ENCODE measurements around the gene GSE1. TPM values are rescaled to one million over a fixed set of nuclear protein-coding genes. Genes with fewer than 3 reads are reported as not detected.
"Not testable (repeated sequence)": the region's sequence is repeated elsewhere in the genome, so short reads cannot be mapped to it uniquely, and the experiment has no call there.

Gene GSE1
- total RNA-seq, 1 donor, result 23.1 TPM

DNA sequence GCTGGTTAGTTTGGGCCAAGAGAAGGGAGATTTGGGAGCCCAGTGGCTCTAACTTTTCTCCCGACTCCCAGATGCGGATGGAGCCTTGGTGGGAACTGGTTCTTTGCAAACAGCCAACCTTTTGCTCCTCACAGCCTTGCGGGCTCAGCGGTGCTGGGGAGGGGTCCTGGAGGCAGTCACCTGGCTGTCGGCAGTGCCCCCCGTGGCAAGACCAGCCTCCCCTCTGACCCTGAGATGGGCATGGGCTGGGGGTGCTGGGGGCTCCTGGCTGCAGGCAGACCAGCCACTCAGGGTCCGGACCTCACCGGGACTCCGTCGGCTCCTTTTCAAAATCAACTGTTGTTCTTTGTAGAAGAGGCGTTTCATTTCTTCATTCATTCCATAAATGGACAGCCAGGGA, 21.7 kb upstream of the GSE1 start:
- no peak for DNase-seq (ENCODE audit: low read depth)
- no peak overlapping the region for H3K4me3 ChIP-seq (ENCODE audit: low read depth, low read length)
- TF ChIP-seq, protein P1, sequence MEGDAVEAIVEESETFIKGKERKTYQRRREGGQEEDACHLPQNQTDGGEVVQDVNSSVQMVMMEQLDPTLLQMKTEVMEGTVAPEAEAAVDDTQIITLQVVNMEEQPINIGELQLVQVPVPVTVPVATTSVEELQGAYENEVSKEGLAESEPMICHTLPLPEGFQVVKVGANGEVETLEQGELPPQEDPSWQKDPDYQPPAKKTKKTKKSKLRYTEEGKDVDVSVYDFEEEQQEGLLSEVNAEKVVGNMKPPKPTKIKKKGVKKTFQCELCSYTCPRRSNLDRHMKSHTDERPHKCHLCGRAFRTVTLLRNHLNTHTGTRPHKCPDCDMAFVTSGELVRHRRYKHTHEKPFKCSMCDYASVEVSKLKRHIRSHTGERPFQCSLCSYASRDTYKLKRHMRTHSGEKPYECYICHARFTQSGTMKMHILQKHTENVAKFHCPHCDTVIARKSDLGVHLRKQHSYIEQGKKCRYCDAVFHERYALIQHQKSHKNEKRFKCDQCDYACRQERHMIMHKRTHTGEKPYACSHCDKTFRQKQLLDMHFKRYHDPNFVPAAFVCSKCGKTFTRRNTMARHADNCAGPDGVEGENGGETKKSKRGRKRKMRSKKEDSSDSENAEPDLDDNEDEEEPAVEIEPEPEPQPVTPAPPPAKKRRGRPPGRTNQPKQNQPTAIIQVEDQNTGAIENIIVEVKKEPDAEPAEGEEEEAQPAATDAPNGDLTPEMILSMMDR (IDR thresholded peaks at IDR 0.05; ENCODE audit: insufficient read depth, low read length), result no peak

DNA sequence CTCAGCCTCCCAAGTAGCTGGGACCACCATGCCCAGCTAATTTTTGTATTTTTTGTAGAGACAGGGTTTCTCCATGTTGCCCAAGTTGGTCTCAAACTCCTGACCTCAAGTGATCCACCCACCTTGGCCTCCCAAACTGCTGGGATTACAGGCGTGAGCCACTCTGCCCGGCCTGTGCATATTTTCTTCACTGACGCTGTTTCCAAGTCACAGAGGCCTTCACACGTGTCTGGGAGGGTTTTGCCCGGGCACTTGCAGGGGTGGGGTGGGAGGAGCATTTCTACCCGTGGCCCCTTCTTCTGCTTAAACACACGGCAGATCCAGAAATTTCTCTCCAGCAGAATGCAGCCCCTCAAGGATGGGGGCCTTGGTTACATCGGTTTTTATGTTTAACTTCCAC, 20.8 kb upstream of the GSE1 start:
- not testable (repeated sequence) for H3K4me3 ChIP-seq (ENCODE audit: low read depth, low read length); DNase-seq (ENCODE audit: low read depth)

DNA sequence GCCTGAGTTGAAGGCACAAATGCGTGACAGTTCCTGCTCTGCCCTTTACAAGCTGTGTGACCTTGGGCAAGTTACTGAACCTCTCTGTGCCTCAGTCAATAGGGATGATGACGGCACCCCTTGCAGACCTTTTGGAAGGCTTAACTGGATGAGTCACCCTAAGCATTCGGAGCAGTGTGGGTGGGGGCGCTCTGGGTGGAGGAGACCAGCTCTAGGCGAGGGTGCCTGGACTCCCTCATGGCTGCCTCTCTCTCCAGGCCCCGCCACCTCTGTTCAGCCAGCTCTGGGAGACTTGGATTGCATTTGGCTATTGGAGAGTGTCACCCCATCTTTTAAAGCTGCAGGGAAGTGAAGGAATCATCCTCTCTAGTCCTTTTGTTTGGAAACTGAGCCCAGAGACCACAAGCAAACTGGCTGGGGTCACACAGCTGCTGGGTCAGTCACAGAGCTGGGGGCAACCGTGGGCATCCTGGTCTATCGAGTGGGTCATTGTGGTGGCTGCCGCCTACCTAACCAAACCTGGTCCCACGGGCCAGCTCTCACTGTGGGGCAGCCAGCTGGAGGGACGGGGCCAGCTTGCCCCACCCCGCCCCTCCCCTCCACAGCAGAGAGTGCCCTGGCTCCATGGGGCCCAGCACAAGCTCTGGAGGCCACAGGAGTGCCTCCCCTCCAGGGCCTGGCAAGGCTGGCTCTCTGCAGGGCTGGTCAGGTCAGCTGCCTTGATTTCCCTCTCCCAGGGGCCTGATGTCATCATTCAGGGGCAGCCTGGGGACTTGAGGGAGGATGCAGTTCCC, 20.2 kb upstream of the GSE1 start:
- no peak overlapping the region for H3K4me3 ChIP-seq (ENCODE audit: low read depth, low read length)
- peak; percentile 58 for DNase-seq (ENCODE audit: low read depth)
- TF ChIP-seq, protein P1 (IDR thresholded peaks at IDR 0.05; ENCODE audit: insufficient read depth, low read length), result no peak

DNA sequence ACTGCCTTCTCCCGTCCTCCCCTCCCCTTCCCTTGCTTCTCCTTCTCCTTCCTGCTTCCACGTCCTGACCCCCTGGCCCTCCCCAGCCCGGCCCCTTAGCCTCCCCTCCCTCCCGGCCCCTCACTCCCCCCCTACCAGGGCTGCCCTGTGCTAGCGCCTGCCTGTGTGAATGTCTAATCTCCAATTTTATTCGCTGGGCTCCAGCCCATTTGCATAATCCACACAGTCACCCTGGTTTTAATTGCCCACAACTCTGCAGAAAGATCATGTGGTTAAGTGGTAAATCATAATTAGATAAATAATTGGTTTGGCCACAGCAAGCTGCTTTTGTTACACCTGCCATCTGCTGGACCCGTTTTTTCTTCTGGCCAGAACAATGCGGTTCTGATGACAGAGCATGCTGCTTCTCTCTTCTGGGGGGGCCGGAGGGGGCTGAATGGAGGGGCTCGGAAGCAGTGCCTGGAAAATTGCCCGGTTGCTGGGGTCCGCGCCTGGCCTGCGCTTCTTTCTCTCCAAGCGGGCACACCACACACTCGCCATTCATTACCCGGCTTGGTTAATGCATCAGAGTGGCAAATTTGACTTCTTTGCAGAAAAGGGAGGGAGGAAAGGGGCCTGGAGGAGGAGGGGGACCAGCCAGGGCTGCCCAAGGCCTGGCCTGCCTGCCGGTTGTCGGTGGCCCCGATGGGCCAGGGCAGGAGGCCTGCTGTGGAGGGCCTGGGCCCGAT, 19.5 kb upstream of the GSE1 start:
- TF ChIP-seq, protein P1 (IDR thresholded peaks at IDR 0.05; ENCODE audit: insufficient read depth, low read length), result no peak
- no peak for DNase-seq (ENCODE audit: low read depth)
- H3K4me3 ChIP-seq (ENCODE audit: low read depth, low read length), result no peak overlapping the region

DNA sequence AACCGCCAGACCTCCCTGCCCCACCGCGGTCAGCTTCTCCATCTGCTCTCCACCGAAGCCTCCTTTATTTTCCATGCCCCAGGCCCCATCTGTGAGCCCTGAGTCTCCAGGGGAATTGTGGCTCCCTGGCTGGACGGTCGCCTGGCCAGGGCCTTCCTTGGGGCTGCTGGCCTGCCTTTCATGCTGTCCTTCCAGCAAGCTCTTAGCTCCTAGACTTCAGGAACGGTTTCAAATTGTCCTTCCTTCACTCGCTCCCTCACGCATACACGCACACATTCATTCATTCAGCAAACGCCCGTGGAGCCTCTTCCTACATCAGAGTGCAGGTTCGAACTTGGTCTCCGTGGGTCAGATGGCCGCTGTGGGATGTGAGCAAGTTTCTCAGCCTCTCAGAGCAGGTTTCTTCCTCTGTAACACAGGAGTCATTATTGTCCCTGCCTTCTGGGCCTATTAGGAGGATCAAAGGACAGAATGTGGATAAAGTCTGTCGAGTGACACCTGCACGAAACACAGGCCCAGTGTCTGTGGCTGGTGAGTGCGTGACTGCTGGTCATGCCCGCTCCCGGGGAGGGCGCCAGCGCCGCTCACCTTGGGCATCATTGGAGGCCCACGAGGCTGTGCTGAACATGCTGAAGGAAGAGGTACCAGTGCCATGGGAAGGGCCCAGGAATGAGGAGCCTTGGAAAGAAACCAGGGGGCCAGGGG, 18.7 kb upstream of the GSE1 start:
- TF ChIP-seq, protein P1 (IDR thresholded peaks at IDR 0.05; ENCODE audit: insufficient read depth, low read length), result no peak

DNA sequence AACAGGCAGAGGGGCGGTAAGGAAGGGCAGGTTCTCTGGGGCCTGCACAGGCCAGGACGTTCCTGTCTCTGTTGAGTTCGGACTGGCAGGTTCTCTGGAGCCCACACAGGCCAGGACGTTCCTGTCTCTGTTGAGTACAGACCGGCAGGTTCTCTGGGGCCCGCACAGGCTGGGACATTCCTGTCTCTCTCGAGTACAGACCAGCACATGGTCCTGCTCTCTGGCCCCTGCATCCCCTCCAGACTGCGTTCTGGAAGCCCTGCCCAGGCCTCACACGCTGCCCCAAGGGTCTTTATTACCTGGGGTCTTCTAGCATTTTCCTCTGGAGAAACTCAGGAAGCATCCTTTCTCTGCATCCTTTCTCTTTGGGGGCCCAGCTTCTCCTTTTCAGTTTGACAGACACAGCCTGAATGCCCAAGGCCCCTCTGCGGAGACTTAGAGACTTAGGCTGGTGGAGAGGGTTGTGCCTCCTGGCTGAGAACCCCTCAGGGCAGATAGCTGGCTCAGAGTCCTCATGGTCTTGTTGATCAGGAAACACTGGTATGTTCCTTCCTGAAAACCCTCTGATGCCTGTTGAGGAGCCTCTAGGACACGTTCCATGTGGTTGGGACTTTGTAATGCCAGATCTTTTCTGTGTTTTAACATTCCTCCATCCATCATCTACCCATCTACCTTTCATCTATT, 18.0 kb upstream of the GSE1 start:
- no peak overlapping the region for H3K4me3 ChIP-seq (ENCODE audit: low read depth, low read length)
- TF ChIP-seq, protein P1 (IDR thresholded peaks at IDR 0.05; ENCODE audit: insufficient read depth, low read length), result no peak
- DNase-seq (ENCODE audit: low read depth), result no peak

More for the DNA sequence above, 18.7 kb upstream of the GSE1 start:
- no peak for DNase-seq (ENCODE audit: low read depth)
- no peak overlapping the region for H3K4me3 ChIP-seq (ENCODE audit: low read depth, low read length)
